ENCODE results near the gene ASIC2.

DNA sequence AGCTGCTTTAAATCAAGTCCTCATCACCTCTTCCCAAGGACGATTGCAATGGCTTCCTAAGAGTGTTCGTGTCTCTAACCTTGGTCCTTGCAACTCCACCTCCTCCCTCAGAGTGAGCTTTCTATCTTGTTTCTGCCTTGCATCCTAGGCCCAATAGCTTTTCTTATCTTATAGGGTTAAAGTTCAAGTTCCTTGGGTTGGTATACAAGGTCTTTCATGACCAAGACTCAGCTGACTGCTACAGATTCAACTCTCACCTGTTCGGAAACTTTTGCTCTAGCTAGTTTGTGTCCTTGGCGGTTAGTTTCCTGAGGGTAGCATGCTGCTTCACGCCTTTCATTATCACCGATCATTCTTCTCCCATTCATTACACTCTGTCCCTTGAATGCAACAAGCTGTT lies 290.8 kb downstream of the ASIC2 start:
- TF ChIP-seq CTCF (IDR thresholded peaks at IDR 0.05) (no peak), POLR2AphosphoS5 (IDR thresholded peaks at IDR 0.05) (no peak), POLR2A (IDR thresholded peaks at IDR 0.05) (no peak), EP300 (IDR thresholded peaks at IDR 0.05) (no peak)

Data from sigmoid colon (tissue), 4 donors.